SU-DHL-6 (cell line): Measurements from ENCODE around the gene TMCC1.
A peak's percentile ranks its signal among the peaks of the same experiment; 100 is the strongest.

ENCODE experiments used
- H2AFZ ChIP-seq: fragments of 200-600 bp; sonication (generic); 2 replicates; pipeline ENCODE4 v1.6.1; 2014; ENCODE audit warnings: low read depth, mild to moderate bottlenecking, moderate library complexity, mixed read lengths, antibody characterized with exemption, low read length; ENCODE audit not compliant: severe bottlenecking
- H3F3A ChIP-seq: fragments of 200-600 bp; shearing (Covaris generic); 2 replicates; pipeline ENCODE4 v1.6.0; 2016; ENCODE audit warnings: antibody characterized with exemption, mild to moderate bottlenecking; ENCODE audit not compliant: insufficient read depth
- H3K27ac ChIP-seq: fragments of 200-600 bp; sonication (generic); 2 replicates; pipeline ENCODE4 v1.5.1; 2016; ENCODE audit warnings: low read depth, mild to moderate bottlenecking, low read length, moderate library complexity, mixed read lengths
- H3K27me3 ChIP-seq: fragments of 200-600 bp; sonication (generic), shearing (Covaris generic); 2 replicates; pipeline ENCODE4 v1.6.0; 2014; ENCODE audit warnings: mild to moderate bottlenecking, low read length
- H3K36me3 ChIP-seq: fragments of 200-600 bp; sonication (generic); 2 replicates; pipeline ENCODE4 v1.6.1; 2014; ENCODE audit warnings: mild to moderate bottlenecking, low read length, mixed read lengths
- H3K4me2 ChIP-seq: fragments of 300-600, 200-600 bp; shearing (Covaris generic), sonication (generic); 2 replicates; pipeline ENCODE4 v1.6.0; 2014; ENCODE audit warnings: low read length, low read depth, mild to moderate bottlenecking; ENCODE audit not compliant: poor library complexity, severe bottlenecking
- H3K4me3 ChIP-seq: fragments of 200-600 bp; sonication (generic); 2 replicates; pipeline ENCODE4 v1.5.1; 2014; ENCODE audit warnings: antibody characterized with exemption, low read length, mild to moderate bottlenecking, mixed read lengths; ENCODE audit not compliant: insufficient read depth, poor library complexity, severe bottlenecking
- H3K79me2 ChIP-seq: fragments of 200-600 bp; sonication (generic); 2 replicates; pipeline ENCODE4 v1.6.1; 2014; ENCODE audit warnings: mild to moderate bottlenecking, low read length, moderate library complexity; ENCODE audit not compliant: insufficient read depth
- H3K9ac ChIP-seq: fragments of 200-600 bp; sonication (generic); 2 replicates; pipeline ENCODE4 v1.7.0; 2014; ENCODE audit warnings: mild to moderate bottlenecking, low read length
- H3K9me2 ChIP-seq: fragments of 200-600 bp; sonication (generic); replicated peaks from 2 replicates; pipeline ENCODE4 v1.6.1; 2014; ENCODE audit warnings: low read length; ENCODE audit not compliant: insufficient read depth
- H3K9me3 ChIP-seq: fragments of 200-600 bp; sonication (generic); 2 replicates; pipeline ENCODE4 v1.6.1; 2014; ENCODE audit warnings: low read length, mixed read lengths; ENCODE audit not compliant: insufficient read depth
- H4K20me1 ChIP-seq: fragments of 200-600 bp; sonication (generic); 2 replicates; pipeline ENCODE4 v1.6.1; 2014; ENCODE audit warnings: low read depth, mild to moderate bottlenecking, antibody characterized with exemption, low read length, moderate library complexity, mixed read lengths
- CTCF ChIP-seq: fragments of 200-600 bp; sonication (generic); IDR thresholded peaks from one replicate; pipeline ENCODE4 v1.5.1; 2017; ENCODE audit warnings: antibody characterized with exemption, mild to moderate bottlenecking, low read length, moderate library complexity; ENCODE audit not compliant: insufficient read depth, poor library complexity, severe bottlenecking
- EZH2phosphoT487 ChIP-seq: fragments of 200-600 bp; sonication (generic), shearing (Covaris generic); conservative IDR thresholded peaks from 2 replicates; pipeline ENCODE4 v1.6.1; 2018; ENCODE audit warnings: mild to moderate bottlenecking, antibody characterized with exemption, low read length, moderate library complexity, mixed read lengths

The TMCC1 gene

DNA sequence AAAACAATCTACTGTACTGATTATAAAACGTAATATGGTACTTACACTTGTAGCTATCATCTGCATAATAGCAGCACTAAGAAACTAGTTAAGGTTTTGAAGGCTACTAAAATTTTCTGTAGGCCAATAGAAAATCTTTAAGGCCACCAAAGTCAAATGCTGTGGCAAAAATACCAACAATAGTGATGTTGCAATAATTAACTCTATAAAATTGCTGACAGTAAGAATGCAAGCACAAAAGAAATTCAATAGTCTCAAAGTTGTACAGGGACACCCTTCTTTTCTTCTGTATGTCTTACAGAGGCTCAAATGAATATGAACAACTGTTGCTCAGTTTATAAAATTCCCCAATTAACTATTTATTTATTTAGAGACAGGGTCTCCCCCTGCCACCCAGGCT lies 62.0 kb downstream of the TMCC1 start:
- no peaks in the 10 kb centered on the region for H3K79me2 ChIP-seq
- H2AFZ ChIP-seq = no peak overlapping the region
- H3K9me2 ChIP-seq = no peaks in the 10 kb centered on the region
- H3F3A ChIP-seq = no peaks in the 10 kb centered on the region
- H3K27me3 ChIP-seq = no peaks in the 10 kb centered on the region
- H4K20me1 ChIP-seq = peaks cover 6% of the 10 kb centered on the region; the same call in 1 of the 2 replicates
- no peak overlapping the region for H3K27ac ChIP-seq
- no peak overlapping the region for H3K4me3 ChIP-seq
- no peaks in the 10 kb centered on the region for H3K9me3 ChIP-seq
- 0 out of 2 replicates have a peak, but pooled peaks cover 4% of the 10 kb centered on the region for H3K36me3 ChIP-seq
- TF ChIP-seq EZH2phosphoT487 = no peak
- TF ChIP-seq CTCF = no peak
- H3K9ac ChIP-seq = no peak overlapping the region
- no peak overlapping the region for H3K4me2 ChIP-seq

DNA sequence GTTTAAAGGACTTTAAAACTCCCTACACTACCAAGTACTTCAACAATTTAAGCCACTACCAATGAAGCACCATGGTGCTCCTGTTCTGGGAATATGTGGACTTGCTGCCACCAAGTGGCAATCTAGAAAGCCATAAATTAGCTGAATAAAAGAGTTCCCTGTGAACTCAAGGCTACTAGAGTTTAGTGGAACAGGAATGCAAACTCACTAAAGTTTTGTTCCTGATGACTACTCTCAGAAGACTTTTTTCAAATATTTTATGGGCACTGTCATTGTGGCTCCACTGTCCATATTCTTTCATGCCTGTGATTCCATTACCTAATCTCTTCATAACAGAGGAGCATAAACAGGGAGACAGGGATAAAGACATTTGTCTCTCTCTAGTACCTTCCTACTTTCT lies 63.9 kb downstream of the TMCC1 start:
- H3K9ac ChIP-seq = no peak overlapping the region
- TF ChIP-seq CTCF (peak; percentile 23), EZH2phosphoT487 (no peak)

GRCh38 chr3:129827765-129828164 lies 65.7 kb downstream of the TMCC1 start:
- Histone ChIP-seq H3K36me3 (0 out of 2 replicates have a peak, but pooled peaks cover 4% of the 10 kb centered on the region), H3K9me2 (no peaks in the 10 kb centered on the region), H3K27ac (no peak overlapping the region), H3K4me3 (no peak overlapping the region), H4K20me1 (peaks cover 6% of the 10 kb centered on the region; the same call in 1 of the 2 replicates), H3K79me2 (no peaks in the 10 kb centered on the region), H3K9me3 (no peaks in the 10 kb centered on the region), H3K27me3 (no peaks in the 10 kb centered on the region), H2AFZ (no peak overlapping the region), H3K4me2 (peak overlapping the region; percentile 32), H3K9ac (no peak overlapping the region), H3F3A (no peaks in the 10 kb centered on the region)
- TF ChIP-seq EZH2phosphoT487 (no peak), CTCF (no peak)

More for the DNA sequence above, 63.9 kb downstream of the TMCC1 start:
- Histone ChIP-seq H3K36me3 (0 out of 2 replicates have a peak, but pooled peaks cover 4% of the 10 kb centered on the region), H3K27ac (no peak overlapping the region), H3K27me3 (no peaks in the 10 kb centered on the region), H3K4me3 (no peak overlapping the region), H4K20me1 (peaks cover 6% of the 10 kb centered on the region; the same call in 1 of the 2 replicates), H3F3A (no peaks in the 10 kb centered on the region), H3K9me3 (no peaks in the 10 kb centered on the region), H3K79me2 (no peaks in the 10 kb centered on the region), H3K9me2 (no peaks in the 10 kb centered on the region), H3K4me2 (no peak overlapping the region), H2AFZ (no peak overlapping the region)
